Gastrocnemius medialis (tissue), 4 donors: ENCODE data around the gene SYT9. TPM values are rescaled to one million over a fixed set of nuclear protein-coding genes. Genes with fewer than 3 reads are reported as not detected.

Source experiments
- ATAC-seq, 2 donors: fragments of 150-250 bp; one replicate each; pipeline ENCODE4 v1.9.1; 2016
- DNase-seq, 2 donors: peaks; one replicate each; pipeline ENCODE4 v3.0.0-alpha.2; 2019
- H3K27ac ChIP-seq, 4 donors: fragments of 200-600 bp; sonication (generic); 1 replicate in 1 of 4; 2 replicates in 3 of 4; pipeline ENCODE4 v1.5.1; 2016 to 2018; ENCODE audit warnings: mild to moderate bottlenecking in 2 of 4, moderate library complexity in 1 of 4
- H3K27me3 ChIP-seq, 3 donors: fragments of 200-600 bp; sonication (generic) in 2 of 3; 1 replicate in 1 of 3; 2 replicates in 2 of 3; pipeline versions ENCODE4 v1.5.1 to v1.6.0; 2016 to 2019; ENCODE audit warnings: mild to moderate bottlenecking in 1 of 3, moderate library complexity in 1 of 3
- H3K36me3 ChIP-seq, 2 donors: fragments of 200-600 bp; sonication (generic) in 1 of 2; one replicate each; pipeline ENCODE4 v1.5.1; 2017 to 2018
- H3K4me1 ChIP-seq, 2 donors: fragments of 200-600 bp; sonication (generic) in 1 of 2; one replicate each; pipeline ENCODE4 v1.5.1; 2016 to 2017; ENCODE audit warnings: mild to moderate bottlenecking in 2 of 2
- H3K4me3 ChIP-seq, 4 donors: fragments of 200-600 bp; sonication (generic) in 3 of 4; 1 replicate in 1 of 4; 2 replicates in 3 of 4; pipeline ENCODE4 v1.5.1; 2016 to 2019; ENCODE audit warnings: mild to moderate bottlenecking in 2 of 4
- H3K9me3 ChIP-seq, 3 donors: fragments of 200-600 bp; sonication (generic) in 2 of 3; 1 replicate in 1 of 3; 2 replicates in 2 of 3; pipeline ENCODE4 v1.5.1; 2016 to 2019
- POLR2A ChIP-seq, 2 donors: fragments of 450-650 bp; IDR thresholded peaks; one replicate each; pipeline ENCODE4 v1.6.1; 2017; ENCODE audit warnings: antibody characterized with exemption in 2 of 2, mild to moderate bottlenecking in 2 of 2, moderate library complexity in 2 of 2
- in situ Hi-C, 4 donors: fragments of 200-750 bp; cut with MboI; loops; one replicate each; pipeline versions ENCODE4 v1.15.0 to v1.8.0; 2017; ENCODE audit warnings: low sequenced_read_pairs in 4 of 4
- intact Hi-C: fragments of 100-400 bp; cut with DNase I; formaldehyde crosslinking; loops from one replicate; pipeline ENCODE4 v1.15.1; 2023; ENCODE audit warnings: low total_unique reads
- total RNA-seq, 4 donors: library from RNA; depleted of rRNA; stranded (reverse); fragments of >200 nt; gene quantifications; one replicate each; pipeline versions ENCODE4 v1.1.0 to v1.2.3, GENCODE V29; 2016
- TF ChIP-seq, protein P1 (sequence below), 5 experiments: fragments of 450-650 bp in 3 of 5; fragments of 200-600 bp in 2 of 5; sonication (generic) in 2 of 5; IDR thresholded peaks in 4 of 5; conservative IDR thresholded peaks in 1 of 5; 1 replicate in 4 of 5; 2 replicates in 1 of 5; pipeline ENCODE4 v1.5.1; 2016 to 2019; ENCODE audit warnings: antibody characterized with exemption in 5 of 5, mild to moderate bottlenecking in 3 of 5, moderate library complexity in 3 of 5

Gene SYT9
- total RNA-seq, 4 donors from 2014 or later = 0.09 TPM; not detected in 3

DNA sequence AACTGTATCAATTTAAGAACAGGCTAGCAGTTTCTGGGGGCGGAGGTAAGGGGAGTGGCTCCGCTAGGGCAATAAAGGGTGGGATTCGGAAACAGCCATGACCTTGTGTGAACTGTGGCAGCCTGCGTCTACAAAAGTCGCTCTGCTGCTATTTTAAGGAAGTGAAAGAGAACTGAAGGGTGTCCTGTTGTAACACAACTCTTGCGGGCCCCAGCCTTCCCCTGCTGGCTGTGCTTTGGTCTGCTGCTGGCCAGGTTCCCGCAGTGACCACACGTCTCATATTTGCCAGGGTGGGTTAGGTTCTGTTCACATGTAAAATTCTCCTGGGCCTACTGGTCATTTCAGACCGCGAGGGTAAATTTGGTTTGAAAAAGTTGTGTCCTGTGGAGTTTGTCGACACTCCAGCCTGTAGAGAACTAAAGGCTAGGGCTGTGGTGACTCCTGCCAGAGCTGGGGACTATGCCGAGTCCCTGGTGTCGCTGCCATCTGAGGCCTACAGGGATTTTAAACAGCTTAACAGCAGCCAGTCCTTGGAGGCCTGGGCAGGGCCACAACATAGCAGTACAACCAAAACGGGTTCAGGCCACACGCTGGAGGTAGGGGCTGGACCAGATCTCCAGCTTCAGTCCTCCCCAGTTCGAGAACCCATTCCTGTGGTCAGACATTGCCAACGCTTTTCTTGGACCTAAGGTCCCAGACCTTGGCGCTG, 261.0 kb downstream of the SYT9 start:
- Histone ChIP-seq H3K9me3 (no peaks in the 10 kb centered on the region), H3K27me3 (no peaks in the 10 kb centered on the region), H3K4me3 (peak overlapping the region; percentile 55 to 89 (median 84)), H3K27ac (peak overlapping the region; percentile 84 to 95 (median 94)), H3K36me3 (no peaks in the 10 kb centered on the region), H3K4me1 (peaks cover 31 to 36% of the 10 kb centered on the region in 2 donors)
- DNase-seq (peak; percentile 82 to 96), ATAC-seq (peak; percentile 62 to 72)
- intact Hi-C loops = loop anchor here (1.0 to 5.0 kb wide), 9 partner anchors 34 to 474 kb away; partner anchors contain the start of gene EIF3F
- in situ Hi-C loops = no loop called here
- TF ChIP-seq, protein P1, sequence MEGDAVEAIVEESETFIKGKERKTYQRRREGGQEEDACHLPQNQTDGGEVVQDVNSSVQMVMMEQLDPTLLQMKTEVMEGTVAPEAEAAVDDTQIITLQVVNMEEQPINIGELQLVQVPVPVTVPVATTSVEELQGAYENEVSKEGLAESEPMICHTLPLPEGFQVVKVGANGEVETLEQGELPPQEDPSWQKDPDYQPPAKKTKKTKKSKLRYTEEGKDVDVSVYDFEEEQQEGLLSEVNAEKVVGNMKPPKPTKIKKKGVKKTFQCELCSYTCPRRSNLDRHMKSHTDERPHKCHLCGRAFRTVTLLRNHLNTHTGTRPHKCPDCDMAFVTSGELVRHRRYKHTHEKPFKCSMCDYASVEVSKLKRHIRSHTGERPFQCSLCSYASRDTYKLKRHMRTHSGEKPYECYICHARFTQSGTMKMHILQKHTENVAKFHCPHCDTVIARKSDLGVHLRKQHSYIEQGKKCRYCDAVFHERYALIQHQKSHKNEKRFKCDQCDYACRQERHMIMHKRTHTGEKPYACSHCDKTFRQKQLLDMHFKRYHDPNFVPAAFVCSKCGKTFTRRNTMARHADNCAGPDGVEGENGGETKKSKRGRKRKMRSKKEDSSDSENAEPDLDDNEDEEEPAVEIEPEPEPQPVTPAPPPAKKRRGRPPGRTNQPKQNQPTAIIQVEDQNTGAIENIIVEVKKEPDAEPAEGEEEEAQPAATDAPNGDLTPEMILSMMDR (IDR thresholded peaks at IDR 0.05 in 4 of 5, conservative IDR thresholded peaks at IDR 0.05 in 1 of 5) = peak in 1 of 5 experiments; percentile 31
- peak; percentile 26 to 41 for TF ChIP-seq POLR2A (IDR thresholded peaks at IDR 0.05)

DNA sequence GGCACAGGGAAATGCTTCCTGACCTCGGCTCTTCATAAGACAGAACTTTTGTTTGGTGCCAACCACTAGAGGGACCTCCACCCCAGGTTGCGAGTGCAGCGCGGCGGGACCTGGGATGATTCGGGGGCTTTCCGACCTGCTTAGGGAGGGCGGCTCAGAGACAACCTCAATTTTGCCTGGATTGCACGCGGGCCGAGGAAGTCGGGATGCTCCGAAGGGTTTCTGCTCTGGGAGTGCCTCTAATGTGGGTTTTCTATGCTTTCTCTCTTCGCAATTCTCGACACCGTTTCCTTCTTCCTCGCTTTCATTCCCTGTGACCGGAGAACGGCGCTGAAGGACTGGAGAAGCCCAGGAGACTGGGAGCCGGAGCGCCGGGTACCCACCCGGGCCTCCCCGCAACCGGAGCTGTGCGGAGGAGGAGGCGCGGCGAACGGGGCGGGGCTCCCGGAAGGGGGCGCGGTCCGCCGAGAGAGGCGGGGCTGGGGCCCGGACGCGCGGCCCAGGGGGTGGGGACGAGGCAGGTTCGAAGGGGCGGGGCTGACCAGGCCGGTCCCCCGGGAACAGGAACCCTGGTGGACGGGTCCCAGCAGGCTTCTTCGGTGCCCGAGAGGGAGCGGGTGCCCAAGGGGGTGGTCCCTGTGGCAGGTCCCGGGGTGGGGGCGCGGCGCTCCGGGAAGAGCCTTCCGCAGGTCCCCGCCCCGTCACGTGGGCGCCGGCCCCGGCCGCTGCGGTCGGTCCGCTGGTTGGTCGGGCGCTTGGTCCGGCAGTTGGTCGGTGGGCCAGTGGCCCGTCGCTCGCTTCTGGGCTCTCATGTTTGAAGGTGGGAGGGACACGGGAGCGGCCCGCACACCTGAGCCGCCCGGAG, 261.8 kb downstream of the SYT9 start, which contains the start of gene PPFIBP2:
PPFIBP2 (plus strand) TSS at position 766 of the 865 bp plus-strand sequence. CDS start 35,477 bp downstream, outside the sequence.
- Histone ChIP-seq H3K36me3 (no peaks in the 10 kb centered on the region), H3K9me3 (no peaks in the 10 kb centered on the region), H3K27me3 (no peaks in the 10 kb centered on the region), H3K27ac (peak within 1 kb of the TSS; percentile 84 to 95 (median 94)), H3K4me1 (peaks cover 31 to 36% of the 10 kb centered on the region in 2 donors), H3K4me3 (peak within 1 kb of the TSS; percentile 55 to 89 (median 84))
- TF ChIP-seq, protein P1 (IDR thresholded peaks at IDR 0.05 in 4 of 5, conservative IDR thresholded peaks at IDR 0.05 in 1 of 5) = peak; percentile 72 to 82 (median 75)
- TF ChIP-seq POLR2A (IDR thresholded peaks at IDR 0.05) = peak; percentile 88 to 92
- DNase-seq = peak; percentile 77 to 88
- peak; percentile 67 to 74 for ATAC-seq
- intact Hi-C loops (loop anchor here (1.0 to 5.0 kb wide), 9 partner anchors 33 to 473 kb away; partner anchors contain the start of gene EIF3F), in situ Hi-C loops (no loop called here)

- H3K9me3 ChIP-seq = no peaks in the 10 kb centered on the region
- TF ChIP-seq POLR2A (IDR thresholded peaks at IDR 0.05) = peak in 1 of 2 donors; percentile 22
- TF ChIP-seq, protein P1 (IDR thresholded peaks at IDR 0.05 in 4 of 5, conservative IDR thresholded peaks at IDR 0.05 in 1 of 5) = peak in 1 of 5 experiments; percentile 26
- H3K27me3 ChIP-seq = no peaks in the 10 kb centered on the region
- H3K4me3 ChIP-seq = peak overlapping the region; percentile 55 to 89 (median 84)
- intact Hi-C loops = loop anchor here (5.0 kb wide), 2 partner anchors 72 to 178 kb away; no protein-coding TSS in a partner anchor
- H3K4me1 ChIP-seq = peaks cover 31 to 36% of the 10 kb centered on the region in 2 donors
- in situ Hi-C loops = no loop called here
- ATAC-seq = peak; percentile 2 to 7
- H3K36me3 ChIP-seq = no peaks in the 10 kb centered on the region
- DNase-seq = no peak
- H3K27ac ChIP-seq = peak overlapping the region; percentile 84 to 95 (median 94)
These were observed 262.4 kb downstream of the SYT9 start for GRCh38 chr11:7514099-7514591.

DNA sequence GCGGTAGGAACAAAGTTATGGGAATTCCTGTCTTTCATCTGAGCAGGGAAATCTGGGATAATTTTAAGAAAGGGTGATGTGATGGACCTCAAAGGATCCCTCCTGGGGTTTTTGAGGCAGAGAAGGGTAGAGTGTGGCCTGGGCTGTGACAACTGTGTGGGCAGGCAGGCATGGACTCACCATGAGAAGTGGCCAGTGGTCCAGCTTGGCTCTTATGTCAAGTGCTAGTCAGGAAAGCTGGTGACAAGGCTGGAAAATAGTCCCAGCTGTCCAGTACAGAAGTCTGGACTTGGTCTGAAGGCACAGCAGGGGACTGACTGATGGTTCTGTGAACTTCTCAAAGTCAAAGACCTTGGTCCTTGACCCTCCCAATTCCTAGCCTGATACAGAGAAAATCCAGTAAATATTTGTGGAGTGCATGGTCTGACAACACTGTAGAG, 263.8 kb downstream of the SYT9 start:
- intact Hi-C loops = no loop called here
- H3K4me1 ChIP-seq = peaks cover 33 to 34% of the 10 kb centered on the region in 2 donors
- ATAC-seq = no peak

More for the DNA sequence above, 263.8 kb downstream of the SYT9 start:
- Histone ChIP-seq H3K9me3 (no peaks in the 10 kb centered on the region), H3K36me3 (no peaks in the 10 kb centered on the region), H3K27ac (no peak overlapping the region), H3K4me3 (no peak overlapping the region), H3K27me3 (no peaks in the 10 kb centered on the region)
- in situ Hi-C loops = no loop called here
- no peak for DNase-seq
- TF ChIP-seq, protein P1 (IDR thresholded peaks at IDR 0.05 in 4 of 5, conservative IDR thresholded peaks at IDR 0.05 in 1 of 5) = no peak
- no peak for TF ChIP-seq POLR2A (IDR thresholded peaks at IDR 0.05)
